PC-3 (cell line): Measurements from ENCODE around the gene OPRM1. TPM values are rescaled to one million over a fixed set of nuclear protein-coding genes. Genes with fewer than 3 reads are reported as not detected.
"Not testable (repeated sequence)": the region's sequence is repeated elsewhere in the genome, so short reads cannot be mapped to it uniquely, and the experiment has no call there.

Source experiments
- ATAC-seq: fragments of 200-7000 bp; cut with Tn5 transposase; 2 replicates; pipeline ENCODE4 v1.9.1; 2020; ENCODE audit warnings: mild to moderate bottlenecking, moderate library complexity
- BruUV-seq: library from RNA; stranded (reverse); fragments of 400-500 nt; replicated peaks from 2 replicates; lab custom pipeline; 2021; lab: Mats Ljungman, UMichigan
- CTCF ChIA-PET: fragments of 300-600 bp; sonication (Branson Sonifier 250); formaldehyde crosslinking; loops from one replicate; lab custom pipeline; 2022; ENCODE audit warnings: antibody characterized with exemption; lab: Charles Lee
- POLR2A ChIA-PET: fragments of 300-600 bp; sonication (Branson Sonifier 250); formaldehyde crosslinking; loops from one replicate; lab custom pipeline; 2022; ENCODE audit warnings: antibody characterized with exemption; ENCODE audit not compliant: unreplicated experiment; lab: Charles Lee
- DNase-seq: peaks from one replicate; pipeline ENCODE4 v3.0.0-alpha.2; 2015
- H2AFZ ChIP-seq: fragments of 300-600 bp; sonication (generic); 2 replicates; pipeline ENCODE4 v1.6.0; 2016; ENCODE audit warnings: antibody characterized with exemption, low read length
- H3F3A ChIP-seq: fragments of 300-600 bp; sonication (generic); one replicate; pipeline ENCODE4 v1.6.0; 2017; ENCODE audit warnings: antibody characterized with exemption, low read length, control low read depth, mild to moderate bottlenecking; ENCODE audit not compliant: unreplicated experiment
- H3K27ac ChIP-seq: fragments of 300-600 bp; sonication (generic); 2 replicates; pipeline ENCODE4 v1.5.1; 2016; ENCODE audit warnings: mild to moderate bottlenecking, low read length
- H3K27me3 ChIP-seq: fragments of 300-600 bp; sonication (generic); 2 replicates; pipeline ENCODE4 v1.6.1; 2016; ENCODE audit warnings: low read length, mixed read lengths
- H3K36me3 ChIP-seq: fragments of 300-600 bp; sonication (generic); 2 replicates; pipeline ENCODE4 v1.6.1; 2016; ENCODE audit warnings: low read depth, mixed run types, low read length, mixed read lengths
- H3K4me1 ChIP-seq: fragments of 300-600 bp; sonication (generic); 2 replicates; pipeline ENCODE4 v1.5.1; 2016; ENCODE audit warnings: low read length; ENCODE audit not compliant: insufficient read depth
- H3K4me2 ChIP-seq: fragments of 300-600 bp; sonication (generic); 2 replicates; pipeline ENCODE4 v1.6.0; 2016; ENCODE audit warnings: low read length
- H3K4me3 ChIP-seq: fragments of 300-600 bp; sonication (generic); 2 replicates; pipeline ENCODE4 v1.5.1; 2016; ENCODE audit warnings: mild to moderate bottlenecking, low read length, mixed read lengths
- H3K79me2 ChIP-seq: fragments of 300-600 bp; sonication (generic); 2 replicates; pipeline ENCODE4 v1.6.1; 2017; ENCODE audit warnings: low read length, mixed read lengths
- H3K9ac ChIP-seq: fragments of 300-600 bp; sonication (generic); 2 replicates; pipeline ENCODE4 v1.6.0; 2016; ENCODE audit warnings: mild to moderate bottlenecking, low read length
- H3K9me2 ChIP-seq: fragments of 300-600 bp; sonication (generic); replicated peaks from 2 replicates; pipeline ENCODE4 v1.6.1; 2016; ENCODE audit warnings: mixed run types, low read length, mixed read lengths
- H3K9me3 ChIP-seq: fragments of 300-600 bp; sonication (generic); 2 replicates; pipeline ENCODE4 v1.6.1; 2016; ENCODE audit warnings: low read length, mixed read lengths
- H4K20me1 ChIP-seq: fragments of 300-600 bp; sonication (generic); 2 replicates; pipeline ENCODE4 v1.6.1; 2016; ENCODE audit warnings: low read length, mixed read lengths
- EZH2 ChIP-seq: fragments of 300-600 bp; sonication (generic); IDR thresholded peaks from one replicate; pipeline ENCODE4 v1.6.1; 2017; ENCODE audit warnings: antibody characterized with exemption, mild to moderate bottlenecking, low read length; ENCODE audit not compliant: unreplicated experiment
- EZH2phosphoT487 ChIP-seq: fragments of 300-600 bp; sonication (generic); IDR thresholded peaks from 2 replicates; pipeline ENCODE4 v1.6.1; 2018; ENCODE audit warnings: mild to moderate bottlenecking, antibody characterized with exemption, low read length, borderline replicate concordance
- intact Hi-C: fragments of 100-400 bp; cut with micrococcal nuclease; formaldehyde crosslinking; loops from 2 replicates; pipeline ENCODE4 v1.9.0; 2023
- total RNA-seq: library from RNA; depleted of rRNA; stranded (reverse); fragments of >200 nt; gene quantifications from 2 replicates; pipeline ENCODE4 v1.2.3, GENCODE V29; 2014
- TF ChIP-seq, protein P1 (sequence below): fragments of 300-600 bp; sonication (generic); conservative IDR thresholded peaks from 2 replicates; pipeline ENCODE4 v1.5.1; 2017; ENCODE audit warnings: antibody characterized with exemption, low read depth, mild to moderate bottlenecking, low read length

Gene OPRM1
- total RNA-seq, 1 experiment from 2014 or later: not detected

DNA sequence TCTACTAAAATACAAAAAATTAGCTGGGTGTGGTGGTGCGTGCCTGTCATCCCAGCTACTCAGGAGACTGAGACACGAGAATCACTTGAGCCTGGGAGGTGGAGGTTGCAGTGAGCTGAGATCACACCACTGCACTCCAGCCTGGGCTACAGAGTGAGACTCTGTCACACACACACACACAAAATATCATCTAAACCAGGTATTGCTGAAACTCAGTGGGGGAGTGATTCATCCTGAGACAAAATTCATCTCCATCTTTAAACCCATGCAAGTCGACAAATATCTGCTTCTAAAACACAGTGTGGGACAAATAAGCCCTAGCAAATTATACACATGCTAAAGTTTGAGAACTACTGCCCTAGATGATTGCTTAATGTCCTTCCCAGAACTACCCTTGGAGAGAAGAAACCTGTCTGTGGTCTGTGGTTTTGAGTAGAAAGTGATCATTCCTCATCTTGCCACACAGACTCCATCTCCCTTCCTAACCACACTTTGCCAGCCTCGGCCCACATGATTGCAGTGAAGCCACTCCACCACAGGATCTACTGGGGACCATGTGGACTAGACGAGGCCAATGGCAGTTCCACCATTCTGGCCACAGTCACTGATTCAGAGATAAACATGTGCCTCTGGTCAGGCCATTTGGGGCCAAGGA lies 130.3 kb downstream of the OPRM1 start:
- no peak overlapping the region for H3K9ac ChIP-seq
- POLR2A ChIA-PET: no interaction called here
- no peak for TF ChIP-seq EZH2phosphoT487
- TF ChIP-seq, protein P1, sequence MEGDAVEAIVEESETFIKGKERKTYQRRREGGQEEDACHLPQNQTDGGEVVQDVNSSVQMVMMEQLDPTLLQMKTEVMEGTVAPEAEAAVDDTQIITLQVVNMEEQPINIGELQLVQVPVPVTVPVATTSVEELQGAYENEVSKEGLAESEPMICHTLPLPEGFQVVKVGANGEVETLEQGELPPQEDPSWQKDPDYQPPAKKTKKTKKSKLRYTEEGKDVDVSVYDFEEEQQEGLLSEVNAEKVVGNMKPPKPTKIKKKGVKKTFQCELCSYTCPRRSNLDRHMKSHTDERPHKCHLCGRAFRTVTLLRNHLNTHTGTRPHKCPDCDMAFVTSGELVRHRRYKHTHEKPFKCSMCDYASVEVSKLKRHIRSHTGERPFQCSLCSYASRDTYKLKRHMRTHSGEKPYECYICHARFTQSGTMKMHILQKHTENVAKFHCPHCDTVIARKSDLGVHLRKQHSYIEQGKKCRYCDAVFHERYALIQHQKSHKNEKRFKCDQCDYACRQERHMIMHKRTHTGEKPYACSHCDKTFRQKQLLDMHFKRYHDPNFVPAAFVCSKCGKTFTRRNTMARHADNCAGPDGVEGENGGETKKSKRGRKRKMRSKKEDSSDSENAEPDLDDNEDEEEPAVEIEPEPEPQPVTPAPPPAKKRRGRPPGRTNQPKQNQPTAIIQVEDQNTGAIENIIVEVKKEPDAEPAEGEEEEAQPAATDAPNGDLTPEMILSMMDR: no peak
- no peak for TF ChIP-seq EZH2
- no peaks in the 10 kb centered on the region for H4K20me1 ChIP-seq
- no peaks in the 10 kb centered on the region for H3K36me3 ChIP-seq
- no peak overlapping the region for H3K4me2 ChIP-seq
- no peaks in the 10 kb centered on the region for H3F3A ChIP-seq
- no peaks in the 10 kb centered on the region for H3K27me3 ChIP-seq
- intact Hi-C loops: no loop called here
- no peak overlapping the region for H2AFZ ChIP-seq
- no peaks in the 10 kb centered on the region for H3K4me1 ChIP-seq
- no peaks in the 10 kb centered on the region for H3K9me2 ChIP-seq
- no peaks in the 10 kb centered on the region for H3K79me2 ChIP-seq
- CTCF ChIA-PET: no interaction called here
- H3K9me3 ChIP-seq: no peaks in the 10 kb centered on the region
- DNase-seq (no peak), ATAC-seq (no peak)
- BruUV-seq: no TSS peak
- no peak overlapping the region for H3K27ac ChIP-seq
- H3K4me3 ChIP-seq: no peak overlapping the region

DNA sequence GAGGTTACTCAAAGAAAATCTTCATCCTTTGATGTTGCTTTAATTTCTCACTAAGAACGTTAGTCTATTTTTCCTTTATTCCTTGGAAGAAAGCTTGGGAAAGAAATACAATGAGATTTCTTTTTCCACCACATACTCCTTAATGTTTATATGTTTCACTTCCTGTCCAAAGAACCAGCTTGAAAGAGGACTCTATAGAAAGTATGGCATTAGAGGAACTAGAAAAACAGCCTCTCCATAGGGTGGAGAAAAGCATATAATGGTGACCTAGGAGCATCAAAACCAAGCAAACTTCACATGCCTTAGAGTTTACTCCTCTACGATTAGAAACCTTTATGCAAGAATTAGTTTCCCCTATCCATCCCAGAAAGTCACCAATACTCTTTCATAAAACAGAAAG lies 131.1 kb downstream of the OPRM1 start:
- ChIA-PET POLR2A (no interaction called here), CTCF (no interaction called here)
- intact Hi-C loops: no loop called here
- H4K20me1 ChIP-seq: no peaks in the 10 kb centered on the region
- DNase-seq (no peak), ATAC-seq (no peak)
- no peaks in the 10 kb centered on the region for H3K36me3 ChIP-seq
- no TSS peak for BruUV-seq
- H3K9ac ChIP-seq: no peak overlapping the region
- H3K4me2 ChIP-seq: no peak overlapping the region
- H3K9me2 ChIP-seq: no peaks in the 10 kb centered on the region
- no peak overlapping the region for H2AFZ ChIP-seq
- H3K4me1 ChIP-seq: no peaks in the 10 kb centered on the region
- no peaks in the 10 kb centered on the region for H3K9me3 ChIP-seq
- H3F3A ChIP-seq: no peaks in the 10 kb centered on the region
- no peak overlapping the region for H3K27ac ChIP-seq
- no peaks in the 10 kb centered on the region for H3K27me3 ChIP-seq
- no peak overlapping the region for H3K4me3 ChIP-seq
- H3K79me2 ChIP-seq: no peaks in the 10 kb centered on the region
- no peak for TF ChIP-seq EZH2phosphoT487
- no peak for TF ChIP-seq EZH2
- TF ChIP-seq, protein P1: no peak

DNA sequence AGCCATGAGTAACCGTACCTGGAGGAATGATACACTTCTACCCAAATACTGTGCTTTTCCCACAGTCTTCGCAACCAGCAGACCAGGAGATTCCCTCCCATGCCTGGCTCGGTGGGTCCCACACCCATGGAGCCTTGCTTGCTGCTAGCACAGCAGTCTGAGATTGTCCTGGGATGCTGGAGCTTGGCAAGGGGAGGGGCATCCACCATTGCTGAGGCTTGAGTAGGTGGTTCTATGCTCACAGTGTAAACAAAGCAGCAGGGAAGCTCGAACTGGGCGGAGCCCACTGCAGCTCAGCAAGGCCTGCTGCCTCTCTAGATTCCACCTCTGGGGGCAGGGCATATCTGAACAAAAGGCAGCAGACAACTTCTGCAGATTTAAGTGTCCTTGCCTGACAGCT lies 133.4 kb downstream of the OPRM1 start:
- H3F3A ChIP-seq, BruUV-seq, H3K79me2 ChIP-seq, H3K27me3 ChIP-seq, H4K20me1 ChIP-seq, H3K36me3 ChIP-seq, H3K9ac ChIP-seq, H3K9me3 ChIP-seq, H3K27ac ChIP-seq, H3K4me3 ChIP-seq, H3K9me2 ChIP-seq, CTCF ChIA-PET, H3K4me2 ChIP-seq, H2AFZ ChIP-seq, POLR2A ChIA-PET, DNase-seq, ATAC-seq, H3K4me1 ChIP-seq, intact Hi-C loops: not testable (repeated sequence)
